H9 (cell line): ENCODE results near the gene HAVCR1. TPM values are rescaled to one million over a fixed set of nuclear protein-coding genes. Genes with fewer than 3 reads are reported as not detected.
A peak's percentile ranks its signal among the peaks of the same experiment; 100 is the strongest.

Source experiments
- DNase-seq: peaks from one replicate; pipeline ENCODE4 v3.0.0-alpha.2; 2017
- H2AFZ ChIP-seq: one replicate; pipeline ENCODE4 v1.6.1; 2013; ENCODE audit warnings: mild to moderate bottlenecking, low read length, control low read depth, moderate library complexity
- H2AK5ac ChIP-seq: 2 replicates; pipeline ENCODE4 v1.6.1; 2013; ENCODE audit warnings: low read length, control low read depth, mixed read lengths; ENCODE audit not compliant: insufficient read length
- H2BK120ac ChIP-seq: one replicate; pipeline ENCODE4 v1.6.1; 2013; ENCODE audit warnings: low read depth, mild to moderate bottlenecking, low read length, control low read depth, inconsistent platforms; ENCODE audit not compliant: poor library complexity, severe bottlenecking
- H2BK12ac ChIP-seq: 2 replicates; pipeline ENCODE4 v1.6.1; 2013; ENCODE audit warnings: low read length, control low read depth, mixed read lengths, low read depth; ENCODE audit not compliant: insufficient read length
- H2BK15ac ChIP-seq: 2 replicates; pipeline ENCODE4 v1.6.1; 2013; ENCODE audit warnings: low read depth, low read length, control low read depth
- H2BK20ac ChIP-seq: one replicate; pipeline ENCODE4 v1.6.1; 2013; ENCODE audit warnings: low read depth, mild to moderate bottlenecking, low read length, control low read depth, inconsistent platforms; ENCODE audit not compliant: poor library complexity, severe bottlenecking
- H2BK5ac ChIP-seq: 2 replicates; pipeline ENCODE4 v1.6.1; 2013; ENCODE audit warnings: low read length, control low read depth, mixed read lengths; ENCODE audit not compliant: insufficient read length
- H3K14ac ChIP-seq: 2 replicates; pipeline ENCODE4 v1.6.1; 2013; ENCODE audit warnings: low read length, control low read depth; ENCODE audit not compliant: insufficient read depth
- H3K18ac ChIP-seq: 2 replicates; pipeline ENCODE4 v1.6.1; 2013; ENCODE audit warnings: low read depth, mild to moderate bottlenecking, mixed read lengths, low read length, control low read depth; ENCODE audit not compliant: insufficient read length
- H3K23ac ChIP-seq: 2 replicates; pipeline ENCODE4 v1.6.1; 2013; ENCODE audit warnings: low read length, control low read depth, mixed read lengths, low read depth; ENCODE audit not compliant: insufficient read length
- H3K23me2 ChIP-seq: 2 replicates; pipeline ENCODE4 v1.6.1; 2013; ENCODE audit warnings: low read depth, mild to moderate bottlenecking, mixed read lengths, low read length, control low read depth; ENCODE audit not compliant: insufficient read length, poor library complexity, severe bottlenecking
- H3K27ac ChIP-seq: 2 replicates; pipeline ENCODE4 v1.5.1; 2013; ENCODE audit warnings: low read length, control low read depth, mixed read lengths, low read depth; ENCODE audit not compliant: insufficient read length
- H3K27me3 ChIP-seq: 2 replicates; pipeline ENCODE4 v1.6.1; 2013; ENCODE audit warnings: low read length, control low read depth, inconsistent platforms; ENCODE audit not compliant: insufficient read depth
- H3K4ac ChIP-seq: 2 replicates; pipeline ENCODE4 v1.6.1; 2013; ENCODE audit warnings: low read depth, mild to moderate bottlenecking, control low read depth, inconsistent platforms, low read length, moderate library complexity
- H3K4me1 ChIP-seq: 2 replicates; pipeline ENCODE4 v1.6.1; 2013; ENCODE audit warnings: low read length, control low read depth, inconsistent platforms; ENCODE audit not compliant: insufficient read depth
- H3K4me2 ChIP-seq: 2 replicates; pipeline ENCODE4 v1.6.1; 2013; ENCODE audit warnings: low read length, control low read depth, mixed read lengths; ENCODE audit not compliant: insufficient read length, insufficient read depth
- H3K56ac ChIP-seq: 2 replicates; pipeline ENCODE4 v1.6.1; 2013; ENCODE audit warnings: low read depth, mild to moderate bottlenecking, mixed read lengths, low read length, control low read depth; ENCODE audit not compliant: insufficient read length
- H3K79me1 ChIP-seq: 2 replicates; pipeline ENCODE4 v1.6.1; 2013; ENCODE audit warnings: low read depth, mild to moderate bottlenecking, moderate library complexity, low read length, control low read depth, inconsistent platforms; ENCODE audit not compliant: insufficient read depth, poor library complexity, severe bottlenecking
- H3K79me2 ChIP-seq: 2 replicates; pipeline ENCODE4 v1.6.1; 2013; ENCODE audit warnings: low read length, control low read depth, inconsistent platforms; ENCODE audit not compliant: insufficient read depth
- H3K9ac ChIP-seq: 2 replicates; pipeline ENCODE4 v1.6.1; 2013; ENCODE audit warnings: low read length, control low read depth, mixed read lengths; ENCODE audit not compliant: insufficient read length; ENCODE audit errors: extremely low read depth
- H3K9me3 ChIP-seq: one replicate; pipeline ENCODE4 v1.6.1; 2013; ENCODE audit warnings: low read depth, low read length, inconsistent platforms; ENCODE audit not compliant: control insufficient read depth
- H3T11ph ChIP-seq: one replicate; pipeline ENCODE4 v1.6.1; 2013; ENCODE audit warnings: mild to moderate bottlenecking, low read length, control low read depth, inconsistent platforms
- H4K20me1 ChIP-seq: one replicate; pipeline ENCODE4 v1.6.1; 2013; ENCODE audit not compliant: control insufficient read depth, insufficient read length, insufficient read depth
- H4K5ac ChIP-seq: 2 replicates; pipeline ENCODE4 v1.6.1; 2013; ENCODE audit warnings: low read depth, mild to moderate bottlenecking, mixed read lengths, low read length, control low read depth; ENCODE audit not compliant: insufficient read length
- H4K8ac ChIP-seq: replicated peaks from 2 replicates; pipeline ENCODE4 v1.6.1; 2013; ENCODE audit warnings: low read length, control low read depth, mixed read lengths, low read depth; ENCODE audit not compliant: insufficient read length
- H4K91ac ChIP-seq: 2 replicates; pipeline ENCODE4 v1.6.1; 2013; ENCODE audit warnings: low read depth, mild to moderate bottlenecking, moderate library complexity, mixed read lengths, low read length, control low read depth; ENCODE audit not compliant: insufficient read length
- H3K27ac Mint-ChIP-seq, 3 experiments: 2 replicates in 2 of 3; 3 replicates in 1 of 3; pipeline ENCODE4 v1.8.0; 2020 to 2021; ENCODE audit warnings: mixed read lengths in 3 of 3, mild to moderate bottlenecking in 1 of 3, moderate library complexity in 1 of 3
- H3K27me3 Mint-ChIP-seq: 2 replicates; pipeline ENCODE4 v1.8.0; 2021; ENCODE audit warnings: low read depth, mild to moderate bottlenecking, moderate library complexity, mixed read lengths
- H3K36me3 Mint-ChIP-seq, 3 experiments: 2 replicates in 2 of 3; 3 replicates in 1 of 3; pipeline ENCODE4 v1.8.0; 2020 to 2021; ENCODE audit warnings: low read depth in 3 of 3, mixed read lengths in 3 of 3; ENCODE audit not compliant: insufficient read depth in 1 of 3
- H3K4me1 Mint-ChIP-seq, 2 experiments: 2 replicates each; pipeline ENCODE4 v1.8.0; 2020; ENCODE audit warnings: mixed read lengths in 2 of 2
- H3K4me3 Mint-ChIP-seq, 2 experiments: 2 replicates in 1 of 2; 3 replicates in 1 of 2; pipeline ENCODE4 v1.8.0; 2020 to 2021; ENCODE audit warnings: mild to moderate bottlenecking in 2 of 2, mixed read lengths in 2 of 2, moderate library complexity in 1 of 2
- H3K9me3 Mint-ChIP-seq, 2 experiments: 2 replicates in 1 of 2; 3 replicates in 1 of 2; pipeline ENCODE4 v1.8.0; 2020; ENCODE audit warnings: mild to moderate bottlenecking in 2 of 2, mixed read lengths in 2 of 2, moderate library complexity in 1 of 2
- CTCF ChIP-seq: fragments of 200-600 bp; sonication (generic); conservative IDR thresholded peaks from 3 replicates; pipeline ENCODE4 v1.8.0; 2021; ENCODE audit warnings: antibody characterized with exemption, mild to moderate bottlenecking
- WGBS: extraction: QIAGEN DNeasy Blood & Tissue Kit; methylation state at CpG from one replicate; pipeline ENCODE4 v1.1.7; 2013; ENCODE audit warnings: missing lambda C conversion rate, low lambda C conversion rate, mixed read lengths; ENCODE audit not compliant: insufficient read length; ENCODE audit errors: extremely low coverage; 5-methylcytosine and 5-hydroxymethylcytosine counted together
- total RNA-seq: library from RNA; stranded (reverse); gene quantifications from 2 replicates; pipeline ENCODE4 v1.2.1, GENCODE V29; 2021

The HAVCR1 gene
- total RNA-seq, 1 experiment from 2014 or later: not detected

- Histone ChIP-seq H4K5ac (no peak overlapping the region), H2BK20ac (no peak overlapping the region), H3K14ac (no peak overlapping the region), H3K27me3 (no peaks in the 10 kb centered on the region), H3K18ac (no peak overlapping the region), H3T11ph (no peak overlapping the region), H3K23me2 (no peaks in the 10 kb centered on the region), H4K8ac (no peak overlapping the region), H3K27ac (no peak overlapping the region), H2BK12ac (no peak overlapping the region), H2BK15ac (no peak overlapping the region), H3K4me1 (0 out of 2 replicates have a peak, but pooled peaks cover 5% of the 10 kb centered on the region), H3K4ac (no peak overlapping the region), H3K9me3 (no peaks in the 10 kb centered on the region), H3K56ac (no peak overlapping the region), H2AFZ (no peak overlapping the region), H2AK5ac (no peak overlapping the region), H3K79me1 (no peaks in the 10 kb centered on the region), H3K79me2 (no peaks in the 10 kb centered on the region), H2BK5ac (no peak overlapping the region), H4K91ac (no peak overlapping the region), H3K9ac (no peak overlapping the region), H3K4me2 (no peak overlapping the region), H4K20me1 (no peaks in the 10 kb centered on the region), H2BK120ac (no peak overlapping the region), H3K23ac (no peak overlapping the region)
- H3K4me3 Mint-ChIP-seq: no peak overlapping the region
- peaks cover 9 to 14% of the 10 kb centered on the region in 2 experiments for H3K4me1 Mint-ChIP-seq
- no CpG with 5 or more reads among the region's 1 CpG for WGBS
- no peaks in the 10 kb centered on the region for H3K27me3 Mint-ChIP-seq
- no peaks in the 10 kb centered on the region; a peak in 1 of 5 replicates for H3K9me3 Mint-ChIP-seq
- H3K36me3 Mint-ChIP-seq: no peaks in the 10 kb centered on the region; a peak in 1 of 7 replicates
- H3K27ac Mint-ChIP-seq: peak overlapping the region in 2 of 3 experiments; percentile 31 to 56; a peak in 4 of 7 replicates
- no peak for TF ChIP-seq CTCF
- no peak for DNase-seq
Observed at GRCh38 chr5:157049605-157050004, 9.3 kb downstream of the HAVCR1 start.
